HG03064 (cell line): ENCODE results near the gene LYPD3.
"Not testable (repeated sequence)": the region's sequence is repeated elsewhere in the genome, so short reads cannot be mapped to it uniquely, and the experiment has no call there.

Source experiments
- ATAC-seq: cut with Tn5 transposase; IDR thresholded peaks from one replicate; pipeline ENCODE4 v1.9.1; 2021; ENCODE audit warnings: low read depth; ENCODE audit not compliant: unreplicated experiment

LYPD3 gene

DNA sequence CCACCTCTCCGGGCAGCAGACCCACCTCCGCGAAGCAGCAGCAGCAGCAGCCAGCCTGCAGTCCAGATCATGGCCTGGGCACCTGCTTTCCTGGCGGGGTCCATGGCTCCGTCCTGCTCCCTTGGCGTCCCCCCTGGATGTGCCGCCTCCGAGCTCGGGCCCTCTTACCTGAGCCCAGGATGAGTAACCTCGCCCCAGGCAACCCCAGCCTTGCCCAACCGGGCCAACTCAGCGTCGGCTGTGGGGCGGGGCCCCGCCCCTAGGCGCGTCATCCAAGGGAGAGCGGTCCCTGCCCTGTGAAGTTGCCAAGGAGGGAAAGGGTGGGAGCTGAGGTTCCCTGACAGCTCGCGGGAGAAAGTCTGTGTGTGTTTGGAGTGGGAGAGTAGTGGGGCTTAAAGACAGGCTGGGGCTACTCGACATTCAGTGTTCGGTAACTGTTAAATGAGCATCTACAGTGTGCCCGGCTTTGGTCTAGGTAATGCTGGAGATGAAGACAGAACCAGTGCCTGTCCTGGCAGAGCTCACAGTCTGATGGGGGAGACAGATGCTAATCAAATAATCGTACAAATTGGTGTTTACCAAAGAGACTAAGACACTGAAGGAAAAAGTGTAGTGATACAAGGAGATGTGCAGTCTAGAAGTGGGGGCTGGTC, at the start of gene LYPD3:
Gene LYPD3, minus strand, starts transcription at position 141 of the 653 bp plus-strand sequence. Its CDS starts 37 bp downstream, at position 104.
- no peak for ATAC-seq

DNA sequence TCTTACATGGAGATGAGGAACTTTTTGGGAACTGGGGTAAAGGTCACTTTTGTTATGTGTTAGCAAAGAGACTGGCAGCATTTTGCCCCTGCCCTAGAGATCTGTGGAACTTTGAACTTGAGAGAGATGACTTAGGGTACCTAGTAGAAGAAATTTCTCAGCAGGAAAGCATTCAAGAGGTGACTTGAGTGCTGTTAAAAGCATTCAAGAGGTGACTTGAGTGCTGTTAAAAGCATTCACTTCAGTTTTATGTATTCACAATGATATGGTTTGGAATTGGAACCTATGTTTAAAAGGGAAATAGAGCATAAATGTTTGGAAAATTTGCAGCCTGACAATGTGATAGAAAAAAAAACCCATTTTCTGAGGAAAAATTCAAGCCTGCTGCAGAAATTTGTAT, 47.0 kb upstream of the LYPD3 start:
- ATAC-seq: not testable (repeated sequence)

DNA sequence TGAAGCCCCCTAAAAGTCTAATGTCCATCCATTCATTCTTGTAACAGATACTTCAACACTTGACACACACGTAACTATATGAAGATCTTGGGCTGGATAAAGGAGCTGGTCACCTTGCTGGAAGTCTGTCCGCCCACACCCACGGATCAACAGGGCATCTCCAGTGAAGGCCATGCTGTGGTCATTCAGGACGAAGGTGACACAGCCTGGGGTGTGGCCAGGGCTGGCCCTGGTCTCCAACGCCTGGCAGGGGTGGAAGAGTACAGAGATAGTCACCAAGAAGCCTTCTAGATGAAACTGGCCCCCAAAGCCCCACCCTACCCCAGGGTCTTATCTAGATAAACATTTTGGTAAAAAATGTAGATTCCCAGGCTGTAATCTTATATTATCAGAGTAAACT, 45.9 kb upstream of the LYPD3 start:
- no peak for ATAC-seq

DNA sequence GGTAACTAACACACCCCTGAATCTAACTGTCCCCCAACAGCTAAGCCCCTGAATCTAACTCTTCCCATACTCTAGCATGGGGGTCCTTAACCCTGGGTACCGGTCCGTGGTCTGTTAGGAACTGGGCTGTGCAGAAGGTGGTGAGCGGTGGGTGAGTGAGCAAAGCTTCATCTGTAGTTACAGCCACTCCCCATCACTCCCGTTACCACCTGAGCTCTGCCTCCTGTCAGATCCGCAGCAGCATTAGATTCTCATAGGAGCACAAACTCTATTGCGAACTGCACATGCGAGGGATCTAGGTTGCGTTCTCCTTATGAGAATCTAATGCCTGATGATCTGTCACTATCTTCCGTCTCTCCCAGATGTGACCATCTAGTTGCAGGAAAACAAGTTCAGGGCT, 45.3 kb upstream of the LYPD3 start:
- ATAC-seq: no peak

DNA sequence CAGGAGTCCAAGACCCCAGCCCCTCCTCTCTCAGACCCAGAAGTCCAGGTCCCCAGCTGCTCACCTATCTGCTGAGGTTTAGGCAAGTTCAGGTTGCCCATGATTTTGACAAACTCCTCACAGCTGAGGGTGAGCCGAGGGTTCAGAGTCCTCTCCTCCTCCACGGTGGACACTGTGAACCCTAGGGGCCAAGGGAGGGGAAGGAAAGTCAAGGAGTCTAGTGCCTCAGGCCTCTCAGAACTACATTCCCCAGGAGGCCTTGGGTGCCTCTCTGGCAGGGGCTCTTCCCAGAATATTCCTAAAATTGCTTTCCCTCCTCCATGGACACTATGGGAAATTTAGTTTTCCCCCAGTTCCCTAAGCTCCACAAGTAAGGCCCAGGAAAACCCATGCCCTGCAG, 42.5 kb upstream of the LYPD3 start:
- no peak for ATAC-seq

DNA sequence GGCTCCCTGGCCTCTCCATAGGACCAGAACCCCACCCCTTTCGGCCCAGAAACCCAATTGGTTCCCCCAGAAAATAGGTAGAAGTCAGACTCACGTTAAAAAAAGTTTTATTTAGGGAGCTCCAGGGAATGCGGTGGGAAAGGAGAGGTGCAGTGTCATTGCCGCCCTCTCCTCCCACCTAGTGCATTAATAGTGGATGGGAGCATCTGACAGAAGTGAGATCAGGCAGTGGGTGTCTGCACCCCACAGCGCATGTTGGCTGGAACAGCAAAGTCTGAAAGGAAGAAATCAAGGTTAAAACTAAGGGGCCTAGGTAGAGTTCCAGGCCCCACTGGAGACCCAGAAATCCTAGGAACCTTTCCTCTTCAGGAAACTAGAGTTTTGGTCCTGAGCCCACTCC, 41.2 kb upstream of the LYPD3 start:
- no peak for ATAC-seq

DNA sequence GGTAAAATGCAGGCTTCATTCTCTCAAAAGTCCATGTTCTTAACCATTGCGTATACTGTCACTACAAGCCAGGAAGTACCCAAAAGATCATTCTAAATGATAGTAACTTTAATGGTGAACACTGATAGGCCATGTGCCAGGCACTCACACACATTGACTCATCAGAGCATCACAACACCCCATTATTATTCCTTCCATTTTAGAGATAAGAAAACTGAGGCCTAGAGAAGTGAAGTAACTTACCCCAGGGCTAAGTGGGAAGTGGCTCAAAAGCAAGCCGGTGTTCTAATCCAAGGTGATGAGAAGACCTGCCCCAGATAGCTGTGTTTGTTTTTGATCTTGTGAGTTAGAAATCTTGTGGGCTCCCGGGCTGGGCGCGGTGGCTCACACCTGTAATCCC, 40.5 kb upstream of the LYPD3 start:
- no peak for ATAC-seq

DNA sequence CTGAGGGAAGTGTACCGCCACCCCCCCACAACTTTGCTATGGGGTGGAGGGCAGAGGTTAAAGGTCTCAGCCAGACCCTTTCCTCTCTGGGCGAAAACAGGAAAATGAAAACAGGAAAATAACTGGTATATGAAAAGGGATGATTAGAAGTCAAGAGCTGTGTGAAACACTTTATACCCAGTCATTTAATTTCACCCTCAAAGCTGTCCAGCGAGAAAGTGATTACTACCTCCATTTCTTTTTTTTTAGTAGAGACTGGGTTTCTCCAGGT, 39.7 kb upstream of the LYPD3 start:
- no peak for ATAC-seq

DNA sequence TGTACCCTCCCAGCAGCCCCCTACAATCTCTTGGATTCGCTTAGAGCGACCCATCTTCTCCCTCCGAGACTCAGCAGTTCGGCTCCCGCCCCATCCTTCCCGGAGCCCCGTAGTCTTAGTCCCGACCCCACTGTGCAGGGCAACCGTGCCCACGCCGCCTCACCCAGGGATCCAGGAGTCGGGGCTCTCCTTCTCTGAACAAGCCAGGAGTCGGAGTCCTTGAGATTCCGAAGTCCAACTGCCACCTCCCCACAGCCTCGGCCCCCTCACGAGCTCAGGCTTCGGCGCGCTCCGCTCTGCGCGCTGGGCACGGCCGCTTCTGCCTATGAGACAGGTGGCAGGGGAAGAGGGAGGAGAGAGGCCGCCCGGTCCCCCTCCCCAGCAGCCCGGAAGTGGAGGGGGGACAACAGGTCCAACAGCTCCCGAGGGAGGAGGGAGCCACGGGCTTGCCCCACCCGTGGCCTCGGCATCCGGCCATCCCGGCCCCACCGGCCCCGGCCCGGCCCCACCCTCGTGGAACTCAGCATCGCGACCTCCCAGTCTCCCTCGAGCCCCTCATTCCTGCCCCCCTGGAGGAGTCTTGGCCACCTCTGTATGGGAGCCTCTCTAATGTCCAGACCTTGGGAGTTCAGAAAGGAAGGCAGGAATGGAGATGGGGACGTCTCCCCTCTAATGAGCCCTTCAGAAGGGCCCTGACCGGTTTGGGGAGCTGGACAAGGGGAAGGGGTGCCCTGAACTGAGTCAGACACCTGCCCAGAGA, 39.2 kb upstream of the LYPD3 start, which contains the start of gene PHLDB3:
Gene PHLDB3, minus strand, starts transcription at position 321 of the 760 bp plus-strand sequence. CDS start 628 bp downstream, outside the sequence.
- peak; percentile 17 for ATAC-seq

DNA sequence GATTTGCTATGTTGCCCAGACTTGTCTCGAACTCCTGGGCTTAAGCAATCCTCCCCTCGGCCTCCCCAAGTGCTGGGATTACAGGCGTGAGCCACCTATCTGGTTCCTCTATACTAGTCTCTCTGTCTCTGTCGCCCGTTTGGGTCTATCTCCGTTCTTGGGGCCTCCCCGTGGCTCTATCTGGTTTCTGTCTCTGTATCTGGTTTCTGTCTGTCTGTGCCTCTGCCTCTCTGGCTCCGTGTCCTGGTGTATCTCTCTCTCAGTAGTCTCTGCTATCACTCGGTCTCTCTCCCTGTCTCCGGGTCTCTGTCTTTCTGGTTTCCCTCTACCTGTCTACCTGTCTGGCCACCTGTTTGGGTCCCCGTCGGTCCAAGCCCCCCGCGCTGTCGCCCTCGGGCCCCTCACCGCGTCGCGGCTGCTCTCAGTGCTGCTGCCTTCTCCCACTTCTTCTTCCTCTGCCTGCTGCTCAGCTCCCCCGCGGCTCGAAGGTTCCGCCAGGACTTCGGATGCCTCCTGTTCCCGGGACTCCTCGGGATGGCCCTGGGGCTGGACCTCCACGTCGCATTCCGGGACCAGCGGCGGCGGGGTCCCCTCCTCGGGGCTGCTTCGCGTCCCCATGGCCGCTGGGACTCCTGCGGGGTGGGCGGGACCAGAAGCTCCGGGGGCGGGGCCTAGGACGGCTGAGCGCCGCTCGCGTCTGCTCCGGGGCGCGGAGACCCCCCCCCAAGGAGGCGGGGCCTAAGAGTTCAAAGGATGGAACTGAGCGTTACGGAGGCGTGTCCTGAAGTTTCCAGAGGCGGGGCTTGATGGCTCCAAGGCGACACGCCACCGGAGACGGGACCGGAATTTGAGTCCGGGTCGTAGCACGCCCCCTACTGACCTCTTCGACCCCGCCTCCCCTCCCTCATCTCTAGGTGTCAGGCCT, 38.4 kb upstream of the LYPD3 start:
- peak; percentile 74 for ATAC-seq

DNA sequence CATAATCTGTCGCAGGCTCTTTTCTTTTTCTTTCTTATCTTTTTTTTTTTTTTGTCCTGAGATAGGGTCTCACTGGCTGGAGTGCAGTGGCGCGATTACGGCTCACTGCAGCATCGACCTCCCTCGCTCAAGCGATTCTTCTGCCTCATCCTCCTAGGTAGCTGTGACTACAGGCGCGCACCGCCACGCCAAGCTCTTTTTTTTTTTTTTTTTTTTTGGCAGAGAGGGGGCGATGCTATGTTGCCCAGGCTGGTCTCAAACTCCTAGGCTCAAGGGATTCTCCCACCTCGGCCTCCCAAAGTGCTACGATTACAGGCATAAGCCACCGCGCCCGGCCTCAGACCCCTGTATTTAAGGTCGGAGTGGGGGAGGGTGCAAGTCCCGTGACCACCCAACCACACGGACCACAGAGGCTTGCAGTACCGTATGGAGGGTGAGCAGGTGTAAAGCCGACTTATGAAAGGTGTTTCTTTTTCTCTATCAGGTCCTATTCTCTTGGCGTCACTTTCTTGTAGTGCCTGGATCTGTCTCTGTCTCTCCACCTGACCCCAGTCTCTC, 37.1 kb upstream of the LYPD3 start:
- ATAC-seq: no peak

DNA sequence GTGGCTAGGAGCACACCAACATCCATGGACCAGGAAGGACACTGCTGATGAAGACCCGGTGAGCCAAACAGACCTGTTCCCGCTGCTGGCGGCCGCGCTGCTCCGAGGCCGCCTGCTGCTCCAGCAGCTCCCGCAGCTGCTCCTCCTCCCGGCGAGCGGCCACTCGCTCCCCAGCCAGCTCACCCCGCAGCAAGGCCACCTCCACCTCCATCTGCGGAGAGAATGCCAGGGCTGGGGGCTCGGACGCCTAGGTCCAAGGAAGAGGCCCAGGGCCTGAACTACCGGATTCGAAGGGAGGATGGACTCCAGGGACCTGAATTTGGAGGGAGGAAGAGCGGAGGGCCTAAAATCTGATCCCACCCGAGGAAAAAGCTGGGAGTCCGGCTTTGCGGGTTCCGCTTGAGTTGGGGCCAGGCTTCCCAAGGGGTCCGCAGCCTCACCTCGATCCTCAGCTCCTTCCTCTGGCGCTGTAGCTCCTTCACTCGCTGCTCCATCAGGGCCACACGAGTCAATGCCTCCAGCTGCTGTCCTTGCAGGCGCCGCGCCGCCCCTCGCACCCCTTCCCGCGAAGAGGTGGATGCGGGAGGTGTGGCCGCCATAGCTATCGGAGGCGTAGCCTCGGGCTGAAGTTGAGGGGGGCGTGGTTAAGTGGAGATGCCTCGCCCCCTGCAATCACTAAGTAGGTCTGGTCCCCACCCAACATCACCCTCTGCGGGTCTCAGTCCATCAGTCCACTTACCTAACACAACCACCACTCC, 36.4 kb upstream of the LYPD3 start:
- no peak for ATAC-seq

DNA sequence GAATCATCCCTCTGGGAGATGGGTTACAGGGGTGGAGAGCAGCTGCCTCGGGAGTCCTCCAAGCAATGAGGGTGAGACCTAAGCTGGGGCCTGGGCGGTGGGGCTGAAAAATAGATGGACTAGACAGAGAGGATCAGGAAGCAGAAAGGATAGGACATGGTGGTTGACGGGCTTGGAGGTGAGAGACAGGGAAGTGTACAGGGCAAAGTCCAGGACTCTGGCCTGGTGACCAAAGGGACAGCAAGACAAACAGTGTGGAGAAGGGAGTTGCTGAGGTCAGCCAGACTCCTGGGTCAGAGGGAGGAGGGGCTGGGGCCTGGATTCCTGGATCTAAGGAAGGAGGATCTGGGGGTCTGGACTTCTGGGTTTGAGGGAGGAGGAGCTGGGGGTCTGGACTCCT, 33.6 kb upstream of the LYPD3 start:
- no peak for ATAC-seq

DNA sequence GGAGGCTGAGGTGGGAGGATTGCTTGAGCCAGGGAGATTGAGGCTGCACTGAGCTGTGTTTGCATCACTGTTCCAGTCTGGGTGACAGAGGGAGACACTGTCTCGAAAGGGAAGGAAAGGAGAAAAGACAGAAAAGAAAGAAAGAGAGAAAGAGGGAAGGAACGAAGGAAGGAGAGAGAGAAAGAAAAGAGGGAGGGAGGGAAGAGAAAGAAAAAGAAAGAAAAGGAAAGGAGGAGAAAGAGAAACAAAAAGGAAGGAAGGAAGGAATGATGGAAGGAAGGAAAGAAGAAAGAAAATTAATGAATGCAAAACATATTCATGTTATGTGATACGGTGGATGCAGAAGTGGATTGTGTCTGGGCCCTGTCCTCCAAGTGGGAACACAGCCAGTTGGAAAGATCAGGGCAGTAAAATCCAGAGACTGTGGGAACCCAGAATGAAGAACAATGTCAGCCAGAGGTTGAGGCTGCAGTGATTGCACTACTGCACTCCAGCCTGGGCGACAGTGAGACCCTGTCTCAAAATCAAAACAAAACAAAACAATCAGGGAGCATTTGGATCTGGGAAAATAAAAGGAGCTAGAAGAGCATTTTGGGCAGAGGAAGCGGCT, 32.9 kb upstream of the LYPD3 start:
- no peak for ATAC-seq

DNA sequence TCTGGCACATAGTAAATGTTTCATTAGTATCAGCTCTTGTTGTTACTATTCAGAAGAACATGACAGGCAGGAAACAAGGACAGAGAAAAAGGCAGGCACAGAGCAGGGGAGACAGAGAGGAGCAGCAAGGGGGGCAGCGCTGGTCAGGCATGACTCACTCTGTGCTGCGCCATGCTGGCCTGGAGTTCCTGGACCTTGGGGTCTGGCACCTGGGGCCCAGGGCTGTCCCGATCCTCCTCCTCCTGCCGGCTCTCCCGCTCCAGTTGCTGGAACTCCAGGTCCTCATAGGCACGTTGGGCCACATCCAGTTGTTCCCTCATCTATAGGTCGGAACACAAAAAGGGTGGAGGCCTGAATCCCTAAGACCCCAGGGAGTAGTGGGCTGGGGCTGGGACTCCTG, 31.6 kb upstream of the LYPD3 start:
- no peak for ATAC-seq

DNA sequence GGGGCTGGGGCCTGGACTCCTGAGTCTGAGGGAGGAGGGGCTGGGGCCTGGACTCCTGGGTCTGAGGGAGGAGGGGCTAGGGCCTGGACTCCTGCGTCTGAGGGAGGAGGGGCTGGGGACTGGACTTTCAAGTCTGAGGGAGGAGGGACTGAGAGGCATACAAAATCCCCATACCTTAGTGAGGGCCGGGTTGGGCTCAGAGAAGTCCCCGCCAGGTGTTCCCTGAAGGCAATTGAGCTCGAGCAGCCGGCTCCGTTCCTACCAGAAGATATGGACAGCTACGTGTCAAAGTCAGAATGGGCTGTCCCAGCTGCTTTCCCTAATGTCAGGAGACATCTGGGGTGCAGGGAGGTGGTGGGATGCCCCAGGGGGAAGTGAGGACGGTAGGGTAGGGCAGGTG, 29.7 kb upstream of the LYPD3 start:
- ATAC-seq: no peak

DNA sequence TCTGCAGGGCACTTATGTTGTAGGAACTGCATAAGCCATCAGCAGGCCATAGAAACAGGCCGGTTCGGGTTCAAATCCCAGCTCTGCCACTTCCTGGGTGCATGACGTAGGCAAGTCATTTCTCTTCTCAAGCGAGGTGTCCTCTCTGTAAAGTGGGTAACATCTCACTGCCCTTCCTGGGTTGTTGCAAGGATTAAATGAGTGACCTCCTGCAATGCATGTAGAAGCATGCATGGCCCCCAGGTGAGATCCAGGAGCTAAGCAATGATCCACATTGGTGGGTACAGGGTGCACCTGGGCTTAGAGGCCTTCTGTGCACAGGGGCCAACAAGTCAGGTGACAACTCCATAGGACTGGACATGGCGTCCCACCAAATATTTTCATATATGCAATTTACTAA, 25.4 kb upstream of the LYPD3 start:
- ATAC-seq: no peak

DNA sequence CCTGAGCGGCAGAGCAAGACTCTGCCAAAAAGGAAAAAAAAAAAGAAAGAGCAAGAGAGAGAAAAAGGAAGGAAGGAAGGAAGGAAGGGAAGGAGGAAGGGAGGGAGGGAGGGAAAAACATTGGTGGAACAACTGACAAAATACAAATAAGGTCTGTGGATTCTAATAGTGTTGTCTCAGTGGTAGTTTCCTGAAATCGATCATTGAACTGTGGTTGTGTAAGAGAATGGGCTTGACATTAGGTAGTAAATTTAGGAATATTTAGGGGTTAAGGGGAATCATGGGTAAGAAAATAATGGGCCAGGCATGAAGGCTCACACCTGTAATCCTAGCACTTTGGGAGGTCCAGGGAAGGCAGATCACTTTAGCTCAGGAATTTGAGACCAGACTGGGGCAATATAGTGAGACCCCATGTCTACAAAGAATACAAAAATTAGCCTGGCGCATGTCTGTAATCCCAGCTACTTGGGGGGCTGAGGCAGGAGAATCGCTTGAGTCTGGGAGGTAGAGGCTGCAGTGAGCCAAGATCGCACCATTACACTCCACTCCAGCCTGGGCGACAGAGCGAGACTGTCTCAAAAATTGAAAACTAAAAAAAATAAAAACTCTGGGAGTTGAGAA, 24.7 kb upstream of the LYPD3 start:
- ATAC-seq: no peak

DNA sequence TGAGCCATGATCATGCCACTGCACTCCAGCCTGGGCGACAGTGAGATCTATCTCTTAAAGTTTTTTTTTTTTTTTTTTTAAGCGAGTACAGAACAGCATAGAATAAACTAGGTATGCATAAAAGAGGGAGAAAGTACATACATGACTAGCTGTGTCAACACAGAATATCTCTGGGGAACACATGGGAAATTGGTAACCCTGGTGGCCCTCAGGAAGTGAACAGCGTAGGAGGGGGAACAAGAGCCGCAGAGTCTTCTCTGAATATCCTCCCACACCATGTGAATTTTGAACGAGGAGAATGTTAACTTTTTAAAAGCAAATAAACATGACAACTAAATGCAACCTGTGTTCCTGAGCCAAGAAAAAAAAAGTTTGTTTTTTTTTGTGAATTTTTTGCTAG, 23.9 kb upstream of the LYPD3 start:
- no peak for ATAC-seq

DNA sequence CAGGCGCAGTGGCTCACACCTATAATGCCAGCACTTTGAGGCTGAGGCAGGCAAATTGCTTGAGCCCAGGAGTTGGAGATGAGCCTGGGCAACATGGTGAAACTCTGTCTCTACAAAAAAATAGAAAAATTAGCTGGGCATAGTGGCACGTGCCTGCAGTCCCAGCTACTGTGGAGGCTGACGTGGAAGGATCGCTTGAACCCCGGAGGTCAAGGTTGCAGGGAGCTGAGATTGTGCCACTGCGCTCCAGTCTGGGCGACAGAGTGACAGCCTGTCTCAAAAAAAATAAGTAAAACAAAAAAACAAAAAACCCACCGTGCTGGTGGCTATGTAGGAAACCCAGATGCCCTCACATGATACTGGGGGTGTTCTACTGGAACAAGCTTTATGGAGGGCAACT, 22.8 kb upstream of the LYPD3 start:
- ATAC-seq: no peak
